K562 (cell line): ENCODE results near the gene SPDYA. TPM values are rescaled to one million over a fixed set of nuclear protein-coding genes. Genes with fewer than 3 reads are reported as not detected.

Experiments used
- ATAC-seq: fragments of 200-7000 bp; cut with Tn5 transposase; 3 replicates; pipeline ENCODE4 v1.9.1; 2020; ENCODE audit warnings: moderate library complexity
- BruUV-seq: library from RNA; stranded (reverse); fragments of 400-500 nt; replicated peaks from 2 replicates; lab custom pipeline; 2021; lab: Mats Ljungman, UMichigan
- CTCF ChIA-PET: fragments of 300-600 bp; formaldehyde crosslinking; extraction: SDS; loops from one replicate; lab custom pipeline; 2021; ENCODE audit warnings: low intra/inter-chr PET ratio; lab: Yijun Ruan, JAX
- POLR2A ChIA-PET: fragments of 300-600, 350-650 bp; sonication (Branson Sonifier 250); formaldehyde crosslinking; extraction: SDS; loops from one replicate; lab custom pipeline; 2021; ENCODE audit warnings: antibody characterized with exemption, inconsistent platforms; lab: Yijun Ruan, JAX
- DNase-seq, 4 experiments: peaks; one replicate each; pipeline versions ENCODE4 v3.0.0 to v3.0.0-alpha.2; 2011 to 2018; ENCODE audit warnings: low spot score in 3 of 4, mixed read lengths in 3 of 4; ENCODE audit errors: extremely low read depth in 1 of 4
- FAIRE-seq: peaks from 2 replicates; lab custom pipeline; 2011; peaks lifted over from hg19 to GRCh38; lab: Jason Lieb, UNC
- H2AFZ ChIP-seq: 2 replicates; pipeline ENCODE4 v1.6.0; 2011; ENCODE audit warnings: low read depth, low read length, control low read depth, inconsistent platforms
- H3K27ac ChIP-seq: fragments of 200-600 bp; 3 replicates; pipeline ENCODE4 v1.8.0; 2011; ENCODE audit warnings: low read depth, mild to moderate bottlenecking, control low read depth, inconsistent platforms, low read length, moderate library complexity, mixed read lengths; ENCODE audit errors: extremely low read depth
- H3K27me3 ChIP-seq, 2 experiments: fragments of 300-600 bp in 1 of 2; 2 replicates in 1 of 2; 3 replicates in 1 of 2; pipeline versions ENCODE4 v1.6.0 to v1.8.0; 2011; ENCODE audit warnings: inconsistent platforms in 2 of 2, low read length in 2 of 2, mild to moderate bottlenecking in 1 of 2, mixed read lengths in 1 of 2, moderate library complexity in 1 of 2; ENCODE audit not compliant: control insufficient read depth in 2 of 2, insufficient read depth in 2 of 2
- H3K36me3 ChIP-seq: fragments of 300-600 bp; 3 replicates; pipeline ENCODE4 v1.8.0; 2011; ENCODE audit warnings: mild to moderate bottlenecking, low read length, inconsistent platforms; ENCODE audit not compliant: control insufficient read depth, insufficient read depth
- H3K4me1 ChIP-seq, 2 experiments: fragments of 200-600 bp in 1 of 2; replicated peaks in 1 of 2; 2 replicates in 1 of 2; 3 replicates in 1 of 2; pipeline versions ENCODE4 v1.5.1 to v1.8.0; 2011; ENCODE audit warnings: inconsistent platforms in 2 of 2, low read length in 2 of 2, mild to moderate bottlenecking in 1 of 2, mixed read lengths in 1 of 2, moderate library complexity in 1 of 2; ENCODE audit not compliant: control insufficient read depth in 2 of 2, insufficient read depth in 2 of 2
- H3K4me2 ChIP-seq: 2 replicates; pipeline ENCODE4 v1.6.1; 2011; ENCODE audit warnings: low read length, control low read depth, inconsistent platforms, mixed read lengths; ENCODE audit not compliant: insufficient read depth
- H3K4me3 ChIP-seq: fragments of 200-600 bp; sonication (generic), shearing (Covaris generic); 2 replicates; pipeline ENCODE4 v1.5.1; 2016; ENCODE audit warnings: control low read depth, inconsistent platforms
- H3K79me2 ChIP-seq: fragments of 200-600 bp; 3 replicates; pipeline ENCODE4 v1.8.0; 2011; ENCODE audit warnings: low read length, inconsistent platforms; ENCODE audit not compliant: control insufficient read depth, insufficient read depth
- H3K9ac ChIP-seq, 2 experiments: 2 replicates each; pipeline versions ENCODE4 v1.6.0 to v1.6.1; 2011; ENCODE audit warnings: low read depth in 2 of 2, low read length in 2 of 2, control low read depth in 1 of 2, inconsistent platforms in 1 of 2, mild to moderate bottlenecking in 1 of 2, mixed read lengths in 1 of 2; ENCODE audit not compliant: insufficient read depth in 1 of 2
- H3K9me1 ChIP-seq: one replicate; pipeline ENCODE4 v1.6.0; 2011; ENCODE audit warnings: inconsistent platforms, mild to moderate bottlenecking, low read length, moderate library complexity; ENCODE audit not compliant: control insufficient read depth, insufficient read depth
- H3K9me3 ChIP-seq: replicated peaks from 2 replicates; pipeline ENCODE4 v1.5.1; 2011; ENCODE audit warnings: low read depth, low read length, inconsistent platforms; ENCODE audit not compliant: control insufficient read depth, insufficient read depth
- H4K20me1 ChIP-seq: replicated peaks from 2 replicates; pipeline ENCODE4 v1.6.1; 2011; ENCODE audit warnings: low read length, inconsistent platforms, mixed read lengths; ENCODE audit not compliant: control insufficient read depth, insufficient read depth
- ASH1L ChIP-seq: fragments of 450-650 bp; IDR thresholded peaks from 2 replicates; pipeline ENCODE4 v1.6.1; 2018; ENCODE audit warnings: borderline replicate concordance, mild to moderate bottlenecking, low read depth; ENCODE audit not compliant: partially characterized antibody
- L3MBTL2 ChIP-seq: fragments of 450-650 bp; IDR thresholded peaks from 2 replicates; pipeline ENCODE4 v1.6.1; 2016; ENCODE audit warnings: mild to moderate bottlenecking, moderate library complexity
- MBD1 ChIP-seq: fragments of 250-450 bp; sonication (Bioruptor Pico); IDR thresholded peaks from 2 replicates; pipeline ENCODE4 v1.8.0; 2022; ENCODE audit warnings: inconsistent platforms
- PTBP1 ChIP-seq: fragments of 200-400 bp; formaldehyde crosslinking; IDR thresholded peaks from 2 replicates; pipeline ENCODE4 v1.6.1; 2017; ENCODE audit warnings: low read depth, low read length
- PTTG1 ChIP-seq: fragments of 450-650 bp; IDR thresholded peaks from 2 replicates; pipeline ENCODE4 v1.6.1; 2016; ENCODE audit warnings: low read depth, mild to moderate bottlenecking, missing genetic modification characterization, missing compliant biosample characterization
- SMARCA4 ChIP-seq: fragments of 450-650 bp; IDR thresholded peaks from 2 replicates; pipeline ENCODE4 v1.6.1; 2016
- SUPT5H ChIP-seq: fragments of 450-650 bp; IDR thresholded peaks from 2 replicates; pipeline ENCODE4 v1.6.1; 2016
- ZBTB11 ChIP-seq, 3 experiments: fragments of 200-800 bp in 1 of 3; fragments of 250-450 bp in 1 of 3; fragments of 450-650 bp in 1 of 3; sonication (Bioruptor Pico) in 1 of 3; sonication (Bioruptor generic) in 1 of 3; formaldehyde crosslinking in 1 of 3; IDR thresholded peaks; 2 replicates each; pipeline versions ENCODE4 v1.6.1 to v1.8.0; 2016 to 2022; ENCODE audit warnings: mild to moderate bottlenecking in 2 of 3, missing genetic modification characterization in 2 of 3, missing compliant biosample characterization in 1 of 3, moderate library complexity in 1 of 3
- ZNF57 ChIP-seq: fragments of 450-650 bp; formaldehyde crosslinking; IDR thresholded peaks from 2 replicates; pipeline ENCODE4 v1.4.0; 2020; ENCODE audit warnings: mild to moderate bottlenecking, moderate library complexity
- WGBS: fragments of 100-300 bp; shearing (Covaris generic); methylation state at CpG from one replicate; pipeline ENCODE4 v1.1.6; 2016; ENCODE audit warnings: low coverage, mixed read lengths; ENCODE audit not compliant: insufficient coverage; ENCODE audit errors: missing lambda C conversion rate; 5-methylcytosine and 5-hydroxymethylcytosine counted together
- in situ Hi-C: fragments of 300-500 bp; cut with MboI; formaldehyde crosslinking; loops from 4 replicates; pipeline ENCODE4 v1.15.0; 2018; ENCODE audit warnings: inconsistent platforms, mixed read lengths
- intact Hi-C: fragments of 100-400 bp; cut with micrococcal nuclease; formaldehyde crosslinking; loops from 2 replicates; pipeline ENCODE4 v1.14.2; 2022
- polyA plus RNA-seq, 8 experiments: library from polyadenylated mRNA; depleted of rRNA in 4 of 8; stranded (reverse) in 5 of 8; unstranded in 3 of 8; fragments of >200 nt; fragmentation: Nextera tagmentation in 2 of 8; fragmentation: Illumina TruSeq in 1 of 8; extraction: Ambion mirVana in 2 of 8; extraction: Trizol in 1 of 8; gene quantifications; 2 replicates each; pipeline versions ENCODE4 v1.2.1 to v1.2.3, GENCODE V29; 2011 to 2014; ENCODE audit warnings: inconsistent platforms in 1 of 8, missing spikeins in 1 of 8
- total RNA-seq, 7 experiments: library from RNA; depleted of rRNA in 6 of 7; stranded (reverse); fragments of >200 nt in 6 of 7; fragmentation: Illumina TruSeq in 2 of 7; extraction: Trizol in 2 of 7; gene quantifications; 2 replicates each; pipeline versions ENCODE4 v1.2.1 to v1.2.3, GENCODE V29; 2011 to 2021; ENCODE audit warnings: low replicate concordance in 1 of 7

SPDYA gene
- total and polyA plus RNA-seq, 9 of the 15 experiments (the other 6 are each of a cell fraction or from before 2014, with no cell fraction given), result 0.05 to 1.6 (median 0.30) TPM; not detected in 1

- Histone ChIP-seq H3K9me1 (no peaks in the 10 kb centered on the region), H3K79me2 (peaks cover 22% of the 10 kb centered on the region), H3K27me3 (no peaks in the 10 kb centered on the region), H3K36me3 (peaks cover 61% of the 10 kb centered on the region), H2AFZ (no peak overlapping the region), H3K4me2 (no peak overlapping the region), H3K4me3 (no peak overlapping the region), H4K20me1 (no peaks in the 10 kb centered on the region), H3K9me3 (no peaks in the 10 kb centered on the region), H3K9ac (no peak overlapping the region), H3K27ac (no peak overlapping the region), H3K4me1 (no peaks in the 10 kb centered on the region)
- DNase-seq (no peak), FAIRE-seq (no peak), ATAC-seq (no peak)
- no peak for TF ChIP-seq ZBTB11 (CRISPR knock-in tag; IDR thresholded peaks at IDR 0.05)
- no peak for TF ChIP-seq SUPT5H
- TF ChIP-seq ASH1L, result no peak
- TF ChIP-seq SMARCA4, result no peak
- no peak for TF ChIP-seq L3MBTL2
- no peak for TF ChIP-seq PTTG1 (tag)
- no peak for TF ChIP-seq PTBP1
- TF ChIP-seq ZNF57 (CRISPR knock-in tag), result no peak
- no peak for TF ChIP-seq MBD1 (CRISPR knock-in tag)
- intact Hi-C loops, result no loop called here
- ChIA-PET CTCF (no interaction called here), POLR2A (interaction anchor here (1.7 kb wide), 1 partner anchor 10 kb away, joined by 4 read pairs; no protein-coding TSS in a partner anchor)
- BruUV-seq, result no TSS peak
- in situ Hi-C loops, result no loop called here
- WGBS, result 97% methylated on average over 2 of the region's 2 CpGs
Observed at GRCh38 chr2:28779001-28779400, 31.6 kb upstream of the SPDYA start.
